GM12872 (cell line): ENCODE results near the gene ATP6V1G3.

Experiments
- CTCF ChIP-seq: IDR thresholded peaks from 3 replicates; pipeline ENCODE4 v1.5.1; 2011; ENCODE audit warnings: low read depth, mild to moderate bottlenecking, low read length, moderate library complexity; ENCODE audit not compliant: insufficient read depth

The ATP6V1G3 gene

GRCh38 chr1:198540580-198540979, at the start of gene ATP6V1G3:
ATP6V1G3 (minus strand) TSS chr1:198540680; CDS start chr1:198540650, 30 bp downstream.
- TF ChIP-seq CTCF: no peak

GRCh38 chr1:198588845-198589244, 48.4 kb upstream of the ATP6V1G3 start:
- TF ChIP-seq CTCF: no peak

- no peak for TF ChIP-seq CTCF
Measured at GRCh38 chr1:198584163-198584562, 43.7 kb upstream of the ATP6V1G3 start.

- no peak for TF ChIP-seq CTCF
Measured at GRCh38 chr1:198577444-198577843, 37.0 kb upstream of the ATP6V1G3 start.

GRCh38 chr1:198575798-198576641, 35.5 kb upstream of the ATP6V1G3 start:
- TF ChIP-seq CTCF: no peak

- TF ChIP-seq CTCF: no peak
Measured at GRCh38 chr1:198575292-198575691, 34.8 kb upstream of the ATP6V1G3 start.

GRCh38 chr1:198574325-198574724, 33.8 kb upstream of the ATP6V1G3 start:
- no peak for TF ChIP-seq CTCF
